ENCODE measurements around the gene TNFSF13B.

TNFSF13B gene

DNA sequence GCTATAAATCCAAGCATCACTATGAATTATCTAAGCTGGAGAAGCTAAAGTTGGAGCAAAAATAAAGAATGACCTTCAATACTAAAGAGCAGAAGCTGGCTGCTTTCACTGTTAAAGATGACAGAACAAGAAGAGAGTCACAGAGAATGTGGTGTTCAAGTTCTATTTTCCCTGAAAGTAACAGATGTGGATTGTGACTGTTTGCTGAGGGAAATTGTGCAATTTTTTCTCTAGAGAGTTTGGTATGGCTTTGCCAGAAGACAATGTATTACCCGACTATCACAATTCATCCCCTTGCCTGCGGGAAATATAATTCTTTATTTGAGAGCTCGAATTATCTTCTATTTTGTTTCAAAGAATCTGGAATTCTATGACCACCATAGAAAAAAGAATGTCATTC lies 83.1 kb downstream of the TNFSF13B start:
- DNase-seq, result no peak

DNA sequence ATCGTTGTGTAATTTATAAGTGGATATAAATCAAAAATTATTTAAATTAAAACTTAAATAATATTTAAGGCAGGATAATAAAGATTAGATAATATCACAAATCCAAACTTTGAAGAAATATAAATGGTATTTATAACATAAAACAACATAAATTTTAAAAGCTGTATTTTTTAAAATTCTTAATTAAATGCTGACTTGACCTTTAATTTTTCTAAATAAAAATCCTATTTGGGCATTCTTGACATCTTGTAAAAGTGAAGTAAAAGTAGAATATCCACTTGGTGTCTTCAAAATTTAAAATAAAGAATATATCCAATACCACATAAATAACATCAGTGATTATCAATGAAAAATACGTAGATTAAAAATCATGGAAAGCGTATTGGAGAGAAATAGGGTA lies 87.7 kb downstream of the TNFSF13B start:
- DNase-seq, result no peak

All from NCI-H446 (cell line).